H9 (cell line): ENCODE data around the gene DOCK1. TPM values are rescaled to one million over a fixed set of nuclear protein-coding genes. Genes with fewer than 3 reads are reported as not detected.
A peak's percentile ranks its signal among the peaks of the same experiment; 100 is the strongest.

ENCODE experiments used
- DNase-seq: peaks from one replicate; pipeline ENCODE4 v3.0.0-alpha.2; 2017
- H2AFZ ChIP-seq: one replicate; pipeline ENCODE4 v1.6.1; 2013; ENCODE audit warnings: mild to moderate bottlenecking, low read length, control low read depth, moderate library complexity
- H2AK5ac ChIP-seq: 2 replicates; pipeline ENCODE4 v1.6.1; 2013; ENCODE audit warnings: low read length, control low read depth, mixed read lengths; ENCODE audit not compliant: insufficient read length
- H2BK120ac ChIP-seq: one replicate; pipeline ENCODE4 v1.6.1; 2013; ENCODE audit warnings: low read depth, mild to moderate bottlenecking, low read length, control low read depth, inconsistent platforms; ENCODE audit not compliant: poor library complexity, severe bottlenecking
- H2BK12ac ChIP-seq: 2 replicates; pipeline ENCODE4 v1.6.1; 2013; ENCODE audit warnings: low read length, control low read depth, mixed read lengths, low read depth; ENCODE audit not compliant: insufficient read length
- H2BK15ac ChIP-seq: 2 replicates; pipeline ENCODE4 v1.6.1; 2013; ENCODE audit warnings: low read depth, low read length, control low read depth
- H2BK20ac ChIP-seq: one replicate; pipeline ENCODE4 v1.6.1; 2013; ENCODE audit warnings: low read depth, mild to moderate bottlenecking, low read length, control low read depth, inconsistent platforms; ENCODE audit not compliant: poor library complexity, severe bottlenecking
- H2BK5ac ChIP-seq: 2 replicates; pipeline ENCODE4 v1.6.1; 2013; ENCODE audit warnings: low read length, control low read depth, mixed read lengths; ENCODE audit not compliant: insufficient read length
- H3K14ac ChIP-seq: 2 replicates; pipeline ENCODE4 v1.6.1; 2013; ENCODE audit warnings: low read length, control low read depth; ENCODE audit not compliant: insufficient read depth
- H3K18ac ChIP-seq: 2 replicates; pipeline ENCODE4 v1.6.1; 2013; ENCODE audit warnings: low read depth, mild to moderate bottlenecking, mixed read lengths, low read length, control low read depth; ENCODE audit not compliant: insufficient read length
- H3K23ac ChIP-seq: 2 replicates; pipeline ENCODE4 v1.6.1; 2013; ENCODE audit warnings: low read length, control low read depth, mixed read lengths, low read depth; ENCODE audit not compliant: insufficient read length
- H3K23me2 ChIP-seq: 2 replicates; pipeline ENCODE4 v1.6.1; 2013; ENCODE audit warnings: low read depth, mild to moderate bottlenecking, mixed read lengths, low read length, control low read depth; ENCODE audit not compliant: insufficient read length, poor library complexity, severe bottlenecking
- H3K27ac ChIP-seq: 2 replicates; pipeline ENCODE4 v1.5.1; 2013; ENCODE audit warnings: low read length, control low read depth, mixed read lengths, low read depth; ENCODE audit not compliant: insufficient read length
- H3K27me3 ChIP-seq: 2 replicates; pipeline ENCODE4 v1.6.1; 2013; ENCODE audit warnings: low read length, control low read depth, inconsistent platforms; ENCODE audit not compliant: insufficient read depth
- H3K4ac ChIP-seq: 2 replicates; pipeline ENCODE4 v1.6.1; 2013; ENCODE audit warnings: low read depth, mild to moderate bottlenecking, control low read depth, inconsistent platforms, low read length, moderate library complexity
- H3K4me1 ChIP-seq: 2 replicates; pipeline ENCODE4 v1.6.1; 2013; ENCODE audit warnings: low read length, control low read depth, inconsistent platforms; ENCODE audit not compliant: insufficient read depth
- H3K4me2 ChIP-seq: 2 replicates; pipeline ENCODE4 v1.6.1; 2013; ENCODE audit warnings: low read length, control low read depth, mixed read lengths; ENCODE audit not compliant: insufficient read length, insufficient read depth
- H3K56ac ChIP-seq: 2 replicates; pipeline ENCODE4 v1.6.1; 2013; ENCODE audit warnings: low read depth, mild to moderate bottlenecking, mixed read lengths, low read length, control low read depth; ENCODE audit not compliant: insufficient read length
- H3K79me1 ChIP-seq: 2 replicates; pipeline ENCODE4 v1.6.1; 2013; ENCODE audit warnings: low read depth, mild to moderate bottlenecking, moderate library complexity, low read length, control low read depth, inconsistent platforms; ENCODE audit not compliant: insufficient read depth, poor library complexity, severe bottlenecking
- H3K79me2 ChIP-seq: 2 replicates; pipeline ENCODE4 v1.6.1; 2013; ENCODE audit warnings: low read length, control low read depth, inconsistent platforms; ENCODE audit not compliant: insufficient read depth
- H3K9ac ChIP-seq: 2 replicates; pipeline ENCODE4 v1.6.1; 2013; ENCODE audit warnings: low read length, control low read depth, mixed read lengths; ENCODE audit not compliant: insufficient read length; ENCODE audit errors: extremely low read depth
- H3K9me3 ChIP-seq: one replicate; pipeline ENCODE4 v1.6.1; 2013; ENCODE audit warnings: low read depth, low read length, inconsistent platforms; ENCODE audit not compliant: control insufficient read depth
- H3T11ph ChIP-seq: one replicate; pipeline ENCODE4 v1.6.1; 2013; ENCODE audit warnings: mild to moderate bottlenecking, low read length, control low read depth, inconsistent platforms
- H4K20me1 ChIP-seq: one replicate; pipeline ENCODE4 v1.6.1; 2013; ENCODE audit not compliant: control insufficient read depth, insufficient read length, insufficient read depth
- H4K5ac ChIP-seq: 2 replicates; pipeline ENCODE4 v1.6.1; 2013; ENCODE audit warnings: low read depth, mild to moderate bottlenecking, mixed read lengths, low read length, control low read depth; ENCODE audit not compliant: insufficient read length
- H4K8ac ChIP-seq: replicated peaks from 2 replicates; pipeline ENCODE4 v1.6.1; 2013; ENCODE audit warnings: low read length, control low read depth, mixed read lengths, low read depth; ENCODE audit not compliant: insufficient read length
- H4K91ac ChIP-seq: 2 replicates; pipeline ENCODE4 v1.6.1; 2013; ENCODE audit warnings: low read depth, mild to moderate bottlenecking, moderate library complexity, mixed read lengths, low read length, control low read depth; ENCODE audit not compliant: insufficient read length
- H3K27ac Mint-ChIP-seq, 3 experiments: 2 replicates in 2 of 3; 3 replicates in 1 of 3; pipeline ENCODE4 v1.8.0; 2020 to 2021; ENCODE audit warnings: mixed read lengths in 3 of 3, mild to moderate bottlenecking in 1 of 3, moderate library complexity in 1 of 3
- H3K27me3 Mint-ChIP-seq: 2 replicates; pipeline ENCODE4 v1.8.0; 2021; ENCODE audit warnings: low read depth, mild to moderate bottlenecking, moderate library complexity, mixed read lengths
- H3K36me3 Mint-ChIP-seq, 3 experiments: 2 replicates in 2 of 3; 3 replicates in 1 of 3; pipeline ENCODE4 v1.8.0; 2020 to 2021; ENCODE audit warnings: low read depth in 3 of 3, mixed read lengths in 3 of 3; ENCODE audit not compliant: insufficient read depth in 1 of 3
- H3K4me1 Mint-ChIP-seq, 2 experiments: 2 replicates each; pipeline ENCODE4 v1.8.0; 2020; ENCODE audit warnings: mixed read lengths in 2 of 2
- H3K4me3 Mint-ChIP-seq, 2 experiments: 2 replicates in 1 of 2; 3 replicates in 1 of 2; pipeline ENCODE4 v1.8.0; 2020 to 2021; ENCODE audit warnings: mild to moderate bottlenecking in 2 of 2, mixed read lengths in 2 of 2, moderate library complexity in 1 of 2
- H3K9me3 Mint-ChIP-seq, 2 experiments: 2 replicates in 1 of 2; 3 replicates in 1 of 2; pipeline ENCODE4 v1.8.0; 2020; ENCODE audit warnings: mild to moderate bottlenecking in 2 of 2, mixed read lengths in 2 of 2, moderate library complexity in 1 of 2
- CTCF ChIP-seq: fragments of 200-600 bp; sonication (generic); conservative IDR thresholded peaks from 3 replicates; pipeline ENCODE4 v1.8.0; 2021; ENCODE audit warnings: antibody characterized with exemption, mild to moderate bottlenecking
- WGBS: extraction: QIAGEN DNeasy Blood & Tissue Kit; methylation state at CpG from one replicate; pipeline ENCODE4 v1.1.7; 2013; ENCODE audit warnings: missing lambda C conversion rate, low lambda C conversion rate, mixed read lengths; ENCODE audit not compliant: insufficient read length; ENCODE audit errors: extremely low coverage; 5-methylcytosine and 5-hydroxymethylcytosine counted together
- total RNA-seq: library from RNA; stranded (reverse); gene quantifications from 2 replicates; pipeline ENCODE4 v1.2.1, GENCODE V29; 2021

DOCK1 gene
- total RNA-seq, 1 experiment from 2014 or later = 57.0 TPM

DNA sequence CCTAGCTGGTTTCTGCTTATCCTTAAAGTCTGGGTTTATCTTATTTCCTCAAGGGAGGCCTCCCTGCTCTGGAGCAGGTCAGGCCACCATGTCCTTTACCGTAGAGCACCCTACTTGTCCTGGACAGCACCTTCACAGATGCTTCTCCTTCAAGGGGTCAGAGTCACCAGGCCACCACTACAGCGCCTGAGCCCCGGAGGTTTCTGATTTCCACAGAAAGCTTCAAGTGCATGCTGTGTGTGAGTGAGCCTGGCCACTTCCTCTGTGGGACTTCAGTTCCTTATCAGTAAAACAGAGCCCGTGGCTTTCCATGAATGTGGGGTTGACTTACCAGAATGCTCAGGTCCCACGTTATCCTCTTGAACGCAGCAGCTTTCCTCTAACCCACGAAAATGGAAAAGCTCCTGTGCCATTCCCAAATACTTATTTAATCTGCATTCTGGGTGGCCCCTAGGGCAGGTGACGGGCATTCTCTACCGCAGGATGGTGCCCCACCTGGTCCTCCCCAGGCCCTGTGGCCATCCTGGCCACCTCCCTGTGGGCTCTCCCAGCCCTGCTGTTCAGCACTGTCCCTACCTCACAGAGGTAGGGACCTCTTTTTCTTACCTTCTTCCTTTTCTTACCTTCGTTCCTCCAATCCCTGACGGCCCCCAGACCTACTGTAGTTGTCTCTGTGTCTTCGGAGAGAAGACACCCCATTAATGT is 1.4 kb upstream of the DOCK1 start:
- peaks cover 13% of the 10 kb centered on the region; the same call in 1 of the 2 replicates for H3K79me2 ChIP-seq
- no CpG with 5 or more reads among the region's 12 CpGs for WGBS
- peaks cover 38 to 52% (median 50%) of the 10 kb centered on the region in 3 experiments for H3K36me3 Mint-ChIP-seq

More for the DNA sequence above, 1.4 kb upstream of the DOCK1 start:
- Histone ChIP-seq H2BK15ac (no peak overlapping the region), H3K14ac (no peak overlapping the region), H2AFZ (no peak overlapping the region), H2AK5ac (no peak overlapping the region), H3K23ac (no peak overlapping the region), H2BK20ac (no peak overlapping the region), H4K20me1 (no peaks in the 10 kb centered on the region), H4K5ac (no peak overlapping the region), H3K4me1 (no peaks in the 10 kb centered on the region), H3K9ac (no peak overlapping the region), H3K79me1 (no peaks in the 10 kb centered on the region), H3K4me2 (peak overlapping the region; percentile 48), H3K56ac (no peak overlapping the region), H4K8ac (no peak overlapping the region), H2BK12ac (no peak overlapping the region), H2BK5ac (no peak overlapping the region), H2BK120ac (no peak overlapping the region), H4K91ac (no peak overlapping the region), H3K27me3 (no peaks in the 10 kb centered on the region), H3K18ac (no peak overlapping the region), H3K27ac (no peak overlapping the region), H3K9me3 (no peaks in the 10 kb centered on the region), H3T11ph (no peak overlapping the region), H3K4ac (no peak overlapping the region), H3K23me2 (peaks cover 5% of the 10 kb centered on the region)
- H3K4me1 Mint-ChIP-seq = peaks cover 21 to 22% of the 10 kb centered on the region in 2 experiments
- DNase-seq = no peak
- no peak overlapping the region; a peak in 1 of 7 replicates for H3K27ac Mint-ChIP-seq
- H3K27me3 Mint-ChIP-seq = peaks cover 6% of the 10 kb centered on the region
- H3K4me3 Mint-ChIP-seq = peak overlapping the region; percentile 76 to 90; a peak in 4 of 5 replicates
- no peak for TF ChIP-seq CTCF
- H3K9me3 Mint-ChIP-seq = peaks cover 16 to 20% of the 10 kb centered on the region in 2 experiments
